ENCODE results near the gene PTP4A1.
A peak's percentile ranks its signal among the peaks of the same experiment; 100 is the strongest.
"Not testable (repeated sequence)": the region's sequence is repeated elsewhere in the genome, so short reads cannot be mapped to it uniquely, and the experiment has no call there.

Gene PTP4A1

DNA sequence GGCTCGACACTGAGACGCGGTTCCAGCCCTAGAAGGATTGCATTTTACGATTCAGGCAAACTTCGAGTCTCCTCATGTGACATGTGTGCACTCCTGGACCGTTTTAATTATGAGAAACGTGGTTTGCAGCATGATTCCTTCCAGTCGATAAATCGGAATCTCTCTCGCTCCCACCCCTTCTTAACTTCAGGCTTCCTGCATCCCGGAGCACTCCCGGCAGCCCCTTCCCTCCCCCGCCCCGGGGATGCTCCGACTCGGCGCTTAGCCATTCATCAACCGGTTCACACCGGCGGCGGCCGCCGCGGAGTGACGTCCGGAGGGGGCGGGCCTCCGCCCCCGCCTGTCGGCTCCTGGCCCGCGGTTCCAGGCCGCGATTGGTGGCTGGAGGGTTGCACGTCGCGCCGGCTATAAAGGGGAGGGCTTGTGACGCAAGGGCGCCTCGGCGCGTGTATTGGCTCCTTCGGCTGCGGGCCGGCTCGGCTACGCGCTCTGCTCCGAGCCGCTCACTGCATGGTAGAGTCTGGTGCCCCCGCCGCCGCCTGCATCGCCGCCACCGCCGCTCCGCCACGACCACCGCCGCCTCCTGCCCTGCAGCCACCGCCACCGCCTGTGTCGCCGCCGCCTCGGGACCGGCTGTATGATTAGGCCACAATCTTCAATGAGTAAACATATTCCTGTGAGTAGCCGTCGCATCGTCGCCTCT lies at the start of gene PTP4A1, which contains the start of gene LOC128125822:
Gene PTP4A1, plus strand, starts transcription at position 437 of the 703 bp plus-strand sequence. CDS start 4,401 bp downstream, outside the sequence.
Gene LOC128125822, plus strand, starts transcription at position 437 of the 703 bp plus-strand sequence.
- DNase-seq (ENCODE audit: low read depth): peak; percentile 96

DNA sequence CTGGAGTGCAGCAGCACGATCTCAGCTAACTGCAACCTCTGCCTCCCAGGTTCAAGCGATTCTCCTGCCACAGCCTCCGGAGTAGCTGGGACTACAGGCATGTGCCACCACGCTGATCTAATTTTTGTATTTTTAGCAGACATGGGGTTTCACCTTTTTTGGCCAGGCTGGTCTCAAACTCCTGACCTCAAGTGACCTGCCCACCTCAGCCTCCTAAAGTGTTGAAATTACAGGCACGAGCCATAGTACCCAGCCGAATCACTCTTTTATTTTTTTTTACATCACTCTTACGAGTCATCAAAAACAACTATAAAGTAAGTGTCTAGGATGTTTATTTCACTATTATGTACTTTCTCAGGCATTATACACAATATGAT lies 49.4 kb upstream of the PTP4A1 start:
- DNase-seq (ENCODE audit: low read depth): not testable (repeated sequence)

DNA sequence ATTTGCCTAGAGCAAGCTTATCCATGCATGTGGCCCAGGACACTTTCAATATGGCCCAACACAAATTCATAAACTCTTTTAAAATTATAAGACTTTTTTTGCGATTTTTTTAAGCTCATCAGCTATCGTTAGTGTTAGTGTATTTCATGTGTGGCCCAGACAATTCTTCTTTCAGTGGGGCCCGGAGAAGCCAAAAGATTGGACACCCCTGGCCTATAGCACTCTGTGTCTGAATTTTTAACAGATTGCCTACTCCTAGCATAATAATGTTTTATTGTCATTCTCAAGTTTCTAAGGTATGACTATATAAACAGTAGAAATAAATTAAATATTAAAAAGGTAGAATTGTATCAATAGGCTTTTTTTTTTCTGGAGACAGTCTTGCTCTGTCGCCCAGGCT lies 48.6 kb upstream of the PTP4A1 start:
- DNase-seq (ENCODE audit: low read depth): no peak

DNA sequence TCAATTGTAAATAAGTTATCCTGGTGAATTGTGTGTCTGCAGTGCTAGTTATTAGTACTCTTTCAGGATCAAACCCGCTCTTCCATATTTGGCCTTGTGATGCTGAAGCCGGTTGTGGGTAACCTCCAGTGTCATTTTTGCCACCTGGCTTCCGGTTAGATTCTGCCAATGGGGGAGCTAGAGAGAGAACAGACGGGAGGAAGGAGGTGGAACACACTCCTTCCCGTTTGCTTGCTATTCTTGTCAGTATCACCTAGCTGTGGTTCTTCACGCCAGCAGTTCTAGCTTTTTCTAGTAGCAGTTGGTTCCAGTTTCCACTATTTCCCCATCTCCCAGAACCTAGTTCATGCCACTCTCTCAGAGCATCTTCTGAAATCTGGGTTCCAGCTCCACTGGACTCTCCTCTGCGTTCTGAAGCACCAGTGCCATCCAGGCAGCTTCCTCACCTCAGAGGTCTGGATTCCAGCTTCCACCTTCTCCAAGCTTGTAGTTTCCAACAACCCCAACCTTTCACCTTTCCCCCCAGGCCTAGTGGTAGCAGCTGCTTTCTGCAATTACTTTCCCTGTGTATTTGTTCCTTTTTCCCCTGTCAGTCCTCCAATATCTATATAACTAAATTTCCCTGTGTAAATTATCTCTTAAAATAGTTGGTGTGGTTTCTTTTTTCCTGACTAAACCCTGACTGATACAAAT lies 46.9 kb upstream of the PTP4A1 start:
- DNase-seq (ENCODE audit: low read depth): no peak

DNA sequence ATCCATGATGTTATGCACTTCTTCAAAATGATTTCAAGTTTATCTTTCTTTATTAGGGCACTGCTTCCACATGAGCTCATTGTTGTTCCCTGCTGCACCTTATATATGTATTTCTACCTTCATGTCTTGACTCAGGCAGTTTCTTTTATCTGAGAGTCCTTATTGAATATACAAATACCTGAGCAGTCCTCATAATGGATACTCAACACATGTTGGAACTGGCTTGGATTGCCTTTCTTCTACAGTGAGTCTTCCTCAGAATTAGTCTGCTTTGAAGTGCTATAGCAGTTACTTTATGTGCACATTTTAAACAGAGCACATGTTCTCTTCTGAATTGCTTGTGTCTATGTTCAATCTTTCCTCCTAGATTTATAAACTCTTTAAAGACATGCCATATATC lies 45.3 kb upstream of the PTP4A1 start:
- DNase-seq (ENCODE audit: low read depth): no peak

DNA sequence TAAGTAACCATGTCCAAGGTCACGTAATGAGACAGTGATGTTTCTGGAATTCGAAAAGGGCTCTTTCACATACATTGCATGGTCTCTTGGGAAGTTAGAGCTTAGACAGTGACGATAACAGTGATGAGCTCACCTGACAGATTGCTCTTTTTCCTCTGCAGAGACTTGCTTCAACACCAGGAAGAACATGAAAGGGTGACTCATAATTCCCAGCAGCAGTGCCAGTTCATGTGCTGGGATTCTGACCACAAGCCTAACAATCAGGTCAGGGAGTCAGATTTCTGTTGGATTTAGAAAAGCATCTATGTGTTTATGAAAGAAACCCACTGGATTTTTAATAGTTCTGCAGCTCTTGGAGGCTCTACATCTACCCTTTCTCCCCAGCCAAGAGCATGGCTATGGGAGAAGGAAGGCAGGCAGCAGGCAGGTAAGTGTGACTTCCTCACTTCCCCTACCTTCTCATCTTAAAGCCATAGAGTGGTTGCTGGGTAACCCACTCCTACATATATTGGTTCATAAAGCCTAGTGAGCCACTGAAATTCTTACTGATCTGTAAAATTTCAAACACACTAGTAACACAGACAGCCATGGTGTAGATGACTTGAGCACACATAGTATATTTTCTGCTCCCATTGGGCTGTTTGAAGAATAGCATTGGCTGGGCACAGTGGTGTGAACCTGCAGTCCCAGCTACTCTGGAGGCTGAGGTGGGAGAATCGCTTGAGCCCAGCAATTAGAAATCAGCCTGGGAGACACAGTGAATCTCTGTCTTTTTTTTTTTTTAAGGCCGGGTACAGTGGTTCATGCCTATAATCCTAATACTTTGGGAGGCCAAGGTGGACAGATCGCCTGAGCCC lies 44.4 kb upstream of the PTP4A1 start:
- no peak for DNase-seq (ENCODE audit: low read depth)

DNA sequence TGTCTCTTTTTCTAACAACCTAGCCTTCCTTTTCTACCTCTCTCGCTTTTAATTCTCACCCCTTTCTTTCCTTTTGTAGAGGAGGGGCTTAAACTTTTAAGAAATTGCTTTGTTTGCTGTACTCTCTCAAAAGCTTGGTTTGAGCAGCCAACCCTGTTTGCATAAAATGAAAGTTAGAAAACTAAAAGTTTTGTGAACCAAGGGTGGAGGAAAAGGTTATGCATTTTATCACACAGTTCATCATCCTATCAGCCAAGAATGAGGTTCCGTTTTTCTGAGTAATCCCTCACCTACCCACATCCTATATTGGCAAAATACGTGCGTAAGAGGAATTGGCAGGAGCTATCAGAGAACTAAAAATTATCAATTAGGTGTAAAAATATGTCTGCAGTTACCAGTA lies 42.8 kb upstream of the PTP4A1 start:
- no peak for DNase-seq (ENCODE audit: low read depth)

DNA sequence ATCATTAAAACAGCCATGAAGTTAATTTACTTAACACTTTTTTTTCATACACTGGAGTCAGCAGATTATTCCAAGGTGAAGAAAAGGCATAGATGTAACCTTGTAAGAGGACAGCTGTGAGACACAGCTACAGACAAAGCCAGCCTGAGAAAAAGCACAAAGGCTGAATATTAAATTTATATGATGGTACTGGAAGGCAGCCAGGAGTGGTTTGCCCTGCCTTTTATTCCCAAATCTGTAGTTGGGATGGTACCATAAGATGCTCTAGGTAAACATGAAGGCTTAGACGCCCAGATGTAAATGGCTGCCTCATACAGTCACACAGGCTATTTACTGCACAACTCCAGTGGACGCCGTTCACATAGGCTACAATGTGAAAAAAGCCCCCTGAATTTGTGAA lies 42.1 kb upstream of the PTP4A1 start:
- DNase-seq (ENCODE audit: low read depth): no peak

DNA sequence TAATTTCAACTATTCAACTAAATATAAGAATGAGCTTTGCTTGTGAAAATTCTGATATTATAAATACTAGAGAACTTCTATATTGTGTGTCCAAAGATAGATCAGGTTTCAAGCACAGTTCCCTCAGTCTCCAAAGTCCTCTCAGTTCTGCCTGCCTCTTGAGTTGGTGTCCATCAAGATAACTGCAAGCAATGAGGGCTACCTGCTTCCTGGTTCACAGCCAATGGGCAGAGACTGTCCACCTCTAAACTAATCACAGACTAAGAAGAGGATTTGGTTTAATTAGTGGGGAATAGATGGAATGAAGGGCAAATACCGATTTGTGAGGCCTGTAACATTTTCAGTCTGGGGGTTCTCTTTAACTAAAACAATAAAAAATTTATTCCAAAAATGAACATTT lies 41.3 kb upstream of the PTP4A1 start:
- no peak for DNase-seq (ENCODE audit: low read depth)

DNA sequence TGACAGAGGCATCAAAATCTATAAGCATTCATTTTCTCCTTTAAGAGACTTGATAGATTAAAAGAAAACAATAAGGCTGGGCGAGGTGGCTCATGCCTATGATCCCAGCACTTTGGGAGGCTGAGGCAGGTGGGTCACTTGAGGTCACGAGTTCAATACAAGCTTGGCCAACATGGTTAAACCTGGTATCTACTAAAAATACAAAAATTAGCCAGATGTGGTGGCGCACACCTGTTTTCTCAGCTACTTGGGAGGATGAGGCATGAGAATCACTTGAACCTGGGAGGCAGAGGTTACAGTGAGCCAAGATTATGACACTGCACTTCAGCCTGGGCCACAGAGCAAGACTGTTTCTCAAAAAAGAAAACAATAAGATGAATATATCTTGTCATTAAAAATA lies 39.3 kb upstream of the PTP4A1 start:
- no peak for DNase-seq (ENCODE audit: low read depth)

DNA sequence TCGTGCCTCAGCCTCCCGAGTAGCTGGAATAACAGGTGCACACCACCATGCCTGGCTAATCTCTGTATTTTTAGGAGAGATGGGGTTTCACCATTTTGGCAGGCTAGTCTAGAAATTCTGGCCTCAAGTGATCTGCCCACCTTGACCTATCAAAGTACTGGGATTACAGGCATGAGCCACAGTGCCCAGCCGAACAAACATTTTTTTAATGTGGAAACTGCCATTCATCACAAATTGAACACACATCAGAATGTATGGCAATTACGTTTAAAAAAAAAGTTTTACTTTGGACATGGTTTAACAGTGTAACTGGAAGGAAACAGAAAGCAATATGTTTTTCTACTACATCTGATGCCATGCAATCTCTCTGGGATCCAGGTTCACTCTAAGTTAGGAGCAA lies 38.3 kb upstream of the PTP4A1 start:
- DNase-seq (ENCODE audit: low read depth): no peak

DNA sequence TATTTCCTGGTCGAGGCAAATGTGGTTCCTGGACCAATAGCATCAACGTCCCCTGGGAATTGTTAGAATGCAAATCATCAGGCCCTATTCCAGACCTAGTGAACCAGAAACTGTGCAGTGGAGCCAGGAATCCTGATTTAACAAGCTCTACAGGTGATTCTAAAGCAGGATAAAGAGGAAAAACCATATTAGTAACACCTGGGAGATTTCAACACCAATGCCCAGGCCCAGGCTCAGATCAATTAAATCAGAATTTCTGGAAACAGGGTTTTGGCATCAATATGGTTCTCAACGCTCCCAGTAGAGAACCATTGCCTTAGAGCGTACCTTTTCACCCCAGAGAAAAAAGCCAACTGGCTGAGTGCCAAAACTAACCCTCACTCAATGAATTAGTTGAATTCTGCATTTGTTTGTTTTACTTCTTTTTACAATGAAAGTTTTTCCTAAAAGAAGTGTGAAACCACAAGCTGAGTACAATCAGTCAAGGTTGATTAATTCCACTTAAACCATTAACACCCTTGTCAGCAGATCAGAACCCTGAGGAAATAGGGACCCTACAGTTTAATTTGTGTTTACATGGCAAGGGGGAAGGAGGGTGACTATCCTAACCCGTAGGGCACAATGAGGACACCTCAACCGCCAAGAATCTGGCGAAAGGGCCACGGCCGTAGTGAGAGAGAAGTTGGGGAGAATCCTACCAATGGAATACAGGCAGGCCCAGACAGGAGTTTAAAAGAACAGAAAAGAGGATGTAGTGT lies 34.9 kb upstream of the PTP4A1 start:
- no peak for DNase-seq (ENCODE audit: low read depth)

DNA sequence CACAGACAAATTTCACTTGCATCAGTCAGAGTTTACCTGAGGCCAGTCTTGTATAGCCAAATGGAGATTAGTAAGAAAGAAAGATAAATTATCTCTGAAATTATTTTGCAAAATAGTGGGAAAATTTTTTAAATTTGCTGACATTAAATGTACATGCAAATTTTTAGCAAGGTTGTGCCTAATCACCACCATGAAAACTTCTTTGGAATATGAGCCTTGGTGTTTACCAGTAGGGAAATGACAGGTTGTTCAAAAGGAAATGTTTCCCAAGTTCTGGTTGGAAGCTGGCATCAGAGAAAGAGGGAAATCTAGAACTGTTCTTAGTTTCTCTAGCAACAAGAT lies 34.4 kb upstream of the PTP4A1 start:
- no peak for DNase-seq (ENCODE audit: low read depth)

DNA sequence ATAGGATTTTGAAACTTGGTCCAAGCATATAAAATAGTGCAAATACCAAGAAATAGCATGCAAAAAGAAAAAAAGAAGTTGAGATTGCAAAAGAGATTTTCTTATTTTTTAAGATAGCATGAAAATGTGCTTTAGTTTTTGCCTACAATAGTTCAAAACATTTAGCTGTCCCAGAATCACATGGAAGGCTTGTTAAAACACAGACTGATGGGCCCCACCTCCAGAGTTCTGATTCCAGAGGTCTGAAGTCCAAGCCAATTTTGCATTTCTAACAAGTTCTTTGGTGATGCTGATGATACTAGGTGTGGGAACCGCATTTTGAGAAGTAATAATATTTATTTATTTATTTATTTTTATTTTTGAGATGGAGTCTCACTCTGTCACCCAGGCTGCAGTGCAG lies 33.7 kb upstream of the PTP4A1 start:
- no peak for DNase-seq (ENCODE audit: low read depth)

DNA sequence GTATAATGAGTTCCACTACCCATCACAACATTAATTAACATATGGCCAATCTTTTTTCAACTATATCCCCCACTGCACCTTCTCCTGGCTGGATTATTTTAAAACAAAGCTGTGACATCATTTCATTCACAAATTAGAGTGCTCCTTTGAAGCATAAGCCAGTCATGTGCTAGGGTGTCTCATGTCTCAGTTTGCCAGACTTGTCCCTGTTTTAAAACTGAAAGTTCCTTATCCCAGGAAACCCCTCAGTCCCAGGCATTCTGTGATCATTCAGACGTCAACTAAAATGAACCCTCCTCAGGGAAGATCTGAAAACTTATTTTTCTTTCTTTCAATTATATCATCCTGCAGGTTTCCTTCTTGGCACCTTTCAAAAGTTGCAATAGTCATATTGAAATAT lies 29.3 kb upstream of the PTP4A1 start:
- DNase-seq (ENCODE audit: low read depth): no peak

DNA sequence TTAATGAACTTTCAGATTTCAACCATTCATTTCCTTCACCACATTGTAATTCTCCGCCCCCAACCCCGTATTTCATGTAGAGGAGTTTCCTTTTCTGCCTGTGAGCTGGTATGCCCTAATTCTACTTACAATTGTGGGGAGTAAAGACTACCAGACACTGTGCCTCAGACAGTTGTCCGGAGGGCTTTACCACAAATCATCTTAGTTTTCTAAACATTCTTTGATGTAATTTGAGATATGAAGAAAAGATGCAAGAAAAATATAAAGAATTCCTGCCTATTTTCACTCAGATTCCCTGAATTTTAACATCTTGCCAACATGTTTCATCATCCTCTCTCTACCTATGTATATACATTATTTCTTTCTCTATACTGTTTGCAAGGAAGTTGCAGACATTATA lies 28.3 kb upstream of the PTP4A1 start:
- no peak for DNase-seq (ENCODE audit: low read depth)

DNA sequence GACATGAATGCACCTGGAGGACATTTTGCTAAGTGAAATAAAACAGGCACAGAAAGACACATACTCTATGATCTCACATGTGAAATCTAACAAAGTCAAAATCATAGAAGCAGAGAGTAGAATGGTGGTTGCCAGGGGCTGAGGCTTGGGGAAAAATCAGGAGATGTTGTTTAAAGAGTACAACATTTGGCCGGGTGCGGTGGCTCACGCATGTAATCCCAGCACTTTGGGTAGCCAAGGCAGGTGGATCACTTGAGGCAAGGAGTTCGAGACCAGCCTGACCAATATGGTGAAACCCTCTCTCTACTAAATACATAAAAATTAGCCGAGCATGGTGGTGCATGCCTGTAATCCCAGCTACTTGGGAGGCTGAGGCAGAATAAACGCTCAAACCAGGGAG lies 26.0 kb upstream of the PTP4A1 start:
- no peak for DNase-seq (ENCODE audit: low read depth)

DNA sequence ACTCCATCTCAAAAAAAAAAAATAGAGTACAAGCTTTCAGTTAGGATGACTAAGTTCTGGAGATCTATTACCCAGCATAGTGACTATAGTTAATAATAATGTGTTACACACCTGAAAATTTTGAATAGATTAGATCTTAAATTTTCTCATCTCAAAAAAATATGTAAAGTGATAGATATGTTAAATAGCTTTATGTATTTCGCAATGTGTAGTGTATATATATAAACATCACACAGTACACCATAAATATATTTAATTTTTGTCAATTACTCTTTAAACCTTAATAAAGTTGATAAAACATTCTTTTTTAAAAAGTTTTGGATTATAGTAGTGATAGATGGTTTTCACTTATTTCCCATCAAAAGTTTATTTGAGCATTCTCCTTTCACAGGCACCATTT lies 25.6 kb upstream of the PTP4A1 start:
- DNase-seq (ENCODE audit: low read depth): no peak

DNA sequence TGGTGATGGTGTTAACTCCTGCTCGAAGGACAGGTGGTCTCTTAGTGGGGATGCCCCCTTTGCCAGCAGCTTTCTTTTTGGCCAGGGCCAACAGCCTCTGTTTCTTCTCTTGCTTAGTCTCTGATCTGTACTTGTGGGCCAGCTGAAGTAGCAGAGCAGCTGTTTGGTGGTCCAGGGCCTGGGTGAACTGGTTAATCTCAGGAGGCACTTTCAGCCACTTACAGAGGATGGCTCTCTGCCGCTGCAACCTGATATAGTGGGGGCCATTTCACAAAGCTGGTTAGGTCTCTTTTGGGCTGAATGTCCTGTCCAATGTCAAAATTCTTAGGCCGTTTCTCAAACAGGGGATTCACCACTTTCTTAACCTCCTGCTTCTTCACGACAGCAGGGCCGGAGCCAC lies 23.2 kb upstream of the PTP4A1 start:
- DNase-seq (ENCODE audit: low read depth): no peak

DNA sequence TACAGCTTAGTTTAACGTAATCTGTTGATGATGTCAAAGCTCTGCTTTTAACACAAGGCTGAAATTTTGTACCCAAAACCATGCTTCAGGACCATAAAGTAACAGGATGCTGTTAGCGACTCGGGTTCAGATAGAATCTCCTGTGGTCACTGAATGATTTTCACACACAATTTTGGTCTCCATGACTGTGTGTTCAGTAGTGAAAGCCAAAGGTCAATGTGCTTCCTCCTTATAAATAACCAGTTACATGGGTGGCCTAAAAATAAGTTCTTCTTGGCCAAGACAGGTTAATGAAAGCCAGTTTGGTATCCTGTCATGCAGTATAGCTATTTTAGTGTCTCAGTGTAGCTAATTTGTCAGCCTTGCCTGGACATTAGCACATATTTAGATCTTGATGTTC lies 19.1 kb upstream of the PTP4A1 start:
- DNase-seq (ENCODE audit: low read depth): no peak

DNA sequence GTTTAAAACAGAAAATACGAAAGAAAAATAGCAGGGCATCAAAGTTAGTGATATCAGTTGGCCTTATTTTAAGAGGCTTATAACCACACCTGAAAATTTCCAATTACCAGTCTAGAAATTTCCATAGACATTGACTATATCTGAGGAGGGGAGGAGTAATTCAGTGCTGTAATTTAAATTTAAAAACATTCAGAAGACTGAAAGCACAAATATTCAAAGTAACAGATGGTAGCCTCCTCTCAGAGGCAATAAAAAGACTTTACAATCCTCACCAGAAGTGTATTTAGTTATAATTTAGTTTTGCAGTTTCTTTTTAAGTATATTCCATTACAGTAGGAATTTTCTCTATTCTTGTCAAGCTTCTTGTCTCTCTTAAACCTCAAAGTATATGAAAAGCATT lies 18.4 kb upstream of the PTP4A1 start:
- DNase-seq (ENCODE audit: low read depth): no peak

DNA sequence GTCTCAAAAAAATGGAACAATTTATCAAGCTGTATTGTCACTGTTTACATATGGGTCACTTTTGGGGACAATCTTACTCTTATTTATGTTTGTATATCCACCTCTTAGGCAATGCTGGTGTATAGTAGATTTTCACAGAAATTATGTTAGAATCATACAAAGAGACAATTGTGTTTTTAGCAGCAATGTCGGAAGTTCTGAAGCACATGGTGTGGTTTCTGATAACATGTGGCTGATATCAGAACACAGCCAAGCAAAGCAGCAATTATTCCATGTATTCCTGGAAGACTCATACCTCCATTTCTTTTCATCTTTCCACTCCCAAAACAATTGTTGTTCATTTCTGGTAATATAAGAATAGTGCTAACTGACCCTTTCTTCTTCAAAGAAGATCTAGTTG lies 17.5 kb upstream of the PTP4A1 start:
- DNase-seq (ENCODE audit: low read depth): no peak
